ENCODE data around the gene BGLAP.
A peak's percentile ranks its signal among the peaks of the same experiment; 100 is the strongest.

Gene BGLAP

GRCh38 chr1:156198831-156199349 lies 43.1 kb upstream of the BGLAP start:
- Histone ChIP-seq H3K4me3 (ENCODE audit: low read depth, low read length) (no peak overlapping the region), H3K27ac (no peak overlapping the region), H3K27me3 (replicated peaks) (no peaks in the 10 kb centered on the region), H3K36me3 (replicated peaks) (peaks cover 20% of the 10 kb centered on the region)
- in situ Hi-C loops (cut with HindIII; ENCODE audit: low pct_ligation_motif_present, low sequenced_read_pairs): no loop called here
- TF ChIP-seq CTCF (IDR thresholded peaks at IDR 0.05; ENCODE audit: low read depth, low read length, missing control alignments): no peak
- DNase-seq: no peak

- peaks cover 20% of the 10 kb centered on the region for H3K36me3 ChIP-seq (replicated peaks)
- H3K4me3 ChIP-seq (ENCODE audit: low read depth, low read length): no peak overlapping the region
- no peak for DNase-seq
- no peak overlapping the region for H3K27ac ChIP-seq
- H3K27me3 ChIP-seq (replicated peaks): no peaks in the 10 kb centered on the region
- in situ Hi-C loops (cut with HindIII; ENCODE audit: low pct_ligation_motif_present, low sequenced_read_pairs): no loop called here
- TF ChIP-seq CTCF (IDR thresholded peaks at IDR 0.05; ENCODE audit: low read depth, low read length, missing control alignments): no peak
Observed at GRCh38 chr1:156200044-156200443, 41.9 kb upstream of the BGLAP start.

GRCh38 chr1:156203331-156203730 lies 38.7 kb upstream of the BGLAP start:
- no peak for TF ChIP-seq CTCF (IDR thresholded peaks at IDR 0.05; ENCODE audit: low read depth, low read length, missing control alignments)
- peak; percentile 51 for DNase-seq
- no peak overlapping the region for H3K27ac ChIP-seq
- H3K36me3 ChIP-seq (replicated peaks): peaks cover 24% of the 10 kb centered on the region
- H3K4me3 ChIP-seq (ENCODE audit: low read depth, low read length): no peak overlapping the region
- no peaks in the 10 kb centered on the region for H3K27me3 ChIP-seq (replicated peaks)
- in situ Hi-C loops (cut with HindIII; ENCODE audit: low pct_ligation_motif_present, low sequenced_read_pairs): no loop called here

GRCh38 chr1:156204686-156205085 lies 37.3 kb upstream of the BGLAP start:
- peaks cover 30% of the 10 kb centered on the region for H3K36me3 ChIP-seq (replicated peaks)
- no peak overlapping the region for H3K27ac ChIP-seq
- in situ Hi-C loops (cut with HindIII; ENCODE audit: low pct_ligation_motif_present, low sequenced_read_pairs): no loop called here
- H3K27me3 ChIP-seq (replicated peaks): no peaks in the 10 kb centered on the region
- no peak overlapping the region for H3K4me3 ChIP-seq (ENCODE audit: low read depth, low read length)
- no peak for TF ChIP-seq CTCF (IDR thresholded peaks at IDR 0.05; ENCODE audit: low read depth, low read length, missing control alignments)
- no peak for DNase-seq

GRCh38 chr1:156211243-156211642 lies 30.7 kb upstream of the BGLAP start:
- Histone ChIP-seq H3K36me3 (replicated peaks) (peaks cover 15% of the 10 kb centered on the region), H3K4me3 (ENCODE audit: low read depth, low read length) (no peak overlapping the region), H3K27ac (no peak overlapping the region), H3K27me3 (replicated peaks) (no peaks in the 10 kb centered on the region)
- DNase-seq: no peak
- in situ Hi-C loops (cut with HindIII; ENCODE audit: low pct_ligation_motif_present, low sequenced_read_pairs): no loop called here
- no peak for TF ChIP-seq CTCF (IDR thresholded peaks at IDR 0.05; ENCODE audit: low read depth, low read length, missing control alignments)

GRCh38 chr1:156212130-156212529 lies 29.9 kb upstream of the BGLAP start:
- H3K27ac ChIP-seq: peak overlapping the region; percentile 98
- peak overlapping the region; percentile 94 for H3K4me3 ChIP-seq (ENCODE audit: low read depth, low read length)
- in situ Hi-C loops (cut with HindIII; ENCODE audit: low pct_ligation_motif_present, low sequenced_read_pairs): no loop called here
- no peak for DNase-seq
- no peak for TF ChIP-seq CTCF (IDR thresholded peaks at IDR 0.05; ENCODE audit: low read depth, low read length, missing control alignments)
- peaks cover 10% of the 10 kb centered on the region for H3K36me3 ChIP-seq (replicated peaks)
- H3K27me3 ChIP-seq (replicated peaks): no peaks in the 10 kb centered on the region

Measured in brain microvascular endothelial cell (primary cell).